BE2C (cell line): Measurements from ENCODE around the gene ADGRG2.

ENCODE experiments used
- DNase-seq: peaks from one replicate; pipeline ENCODE4 v3.0.0-alpha.2; 2020
- H3K27me3 ChIP-seq: fragments of 250-450 bp; sonication (Bioruptor Pico); 2 replicates; pipeline ENCODE4 v1.5.1; 2020; ENCODE audit warnings: mild to moderate bottlenecking
- H3K36me3 ChIP-seq: fragments of 250-450 bp; sonication (Bioruptor Pico); 2 replicates; pipeline ENCODE4 v1.5.1; 2020; ENCODE audit warnings: mild to moderate bottlenecking
- H3K4me1 ChIP-seq: fragments of 250-450 bp; sonication (Bioruptor Pico); 2 replicates; pipeline ENCODE4 v1.5.1; 2020
- H3K4me3 ChIP-seq: 2 replicates; pipeline ENCODE4 v1.5.1; 2011; ENCODE audit warnings: low read depth, low read length
- H3K9me3 ChIP-seq: fragments of 250-450 bp; sonication (Bioruptor Pico); 2 replicates; pipeline ENCODE4 v1.5.1; 2020
- TF ChIP-seq, protein P1 (sequence below): IDR thresholded peaks from 2 replicates; pipeline ENCODE4 v1.5.1; 2012; ENCODE audit warnings: mild to moderate bottlenecking, low read depth, low read length

Gene ADGRG2

GRCh38 chrX:18955676-18956075, 166.6 kb downstream of the ADGRG2 start:
- Histone ChIP-seq H3K4me3 (no peak overlapping the region), H3K27me3 (no peaks in the 10 kb centered on the region), H3K9me3 (no peaks in the 10 kb centered on the region), H3K36me3 (no peaks in the 10 kb centered on the region), H3K4me1 (no peaks in the 10 kb centered on the region)
- TF ChIP-seq, protein P1, sequence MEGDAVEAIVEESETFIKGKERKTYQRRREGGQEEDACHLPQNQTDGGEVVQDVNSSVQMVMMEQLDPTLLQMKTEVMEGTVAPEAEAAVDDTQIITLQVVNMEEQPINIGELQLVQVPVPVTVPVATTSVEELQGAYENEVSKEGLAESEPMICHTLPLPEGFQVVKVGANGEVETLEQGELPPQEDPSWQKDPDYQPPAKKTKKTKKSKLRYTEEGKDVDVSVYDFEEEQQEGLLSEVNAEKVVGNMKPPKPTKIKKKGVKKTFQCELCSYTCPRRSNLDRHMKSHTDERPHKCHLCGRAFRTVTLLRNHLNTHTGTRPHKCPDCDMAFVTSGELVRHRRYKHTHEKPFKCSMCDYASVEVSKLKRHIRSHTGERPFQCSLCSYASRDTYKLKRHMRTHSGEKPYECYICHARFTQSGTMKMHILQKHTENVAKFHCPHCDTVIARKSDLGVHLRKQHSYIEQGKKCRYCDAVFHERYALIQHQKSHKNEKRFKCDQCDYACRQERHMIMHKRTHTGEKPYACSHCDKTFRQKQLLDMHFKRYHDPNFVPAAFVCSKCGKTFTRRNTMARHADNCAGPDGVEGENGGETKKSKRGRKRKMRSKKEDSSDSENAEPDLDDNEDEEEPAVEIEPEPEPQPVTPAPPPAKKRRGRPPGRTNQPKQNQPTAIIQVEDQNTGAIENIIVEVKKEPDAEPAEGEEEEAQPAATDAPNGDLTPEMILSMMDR = no peak
- DNase-seq = no peak

GRCh38 chrX:18951032-18951431, 171.2 kb downstream of the ADGRG2 start:
- Histone ChIP-seq H3K36me3 (no peaks in the 10 kb centered on the region), H3K27me3 (no peaks in the 10 kb centered on the region), H3K4me3 (no peak overlapping the region), H3K9me3 (no peaks in the 10 kb centered on the region), H3K4me1 (no peaks in the 10 kb centered on the region)
- DNase-seq = no peak
- TF ChIP-seq, protein P1 = no peak

DNA sequence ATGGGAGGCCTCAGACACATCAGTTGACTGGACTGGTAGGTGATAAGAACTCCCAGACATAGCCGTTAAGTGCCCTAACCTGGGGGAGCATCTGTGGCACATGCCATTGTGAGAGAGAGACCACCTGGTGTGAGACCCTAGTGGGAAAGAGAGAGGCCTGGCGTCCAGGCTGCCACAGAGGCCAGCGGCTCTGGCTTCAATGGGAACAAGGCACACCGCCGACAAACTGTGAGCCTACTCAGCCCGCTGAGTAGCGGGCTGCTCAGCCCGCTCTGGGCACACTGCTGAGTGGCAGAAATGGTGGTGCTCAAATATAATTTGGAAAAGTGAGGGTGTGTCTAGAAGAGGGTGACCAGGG, 172.3 kb downstream of the ADGRG2 start:
- TF ChIP-seq, protein P1 = no peak
- H3K4me1 ChIP-seq = no peaks in the 10 kb centered on the region
- no peaks in the 10 kb centered on the region for H3K27me3 ChIP-seq
- no peak overlapping the region for H3K4me3 ChIP-seq
- no peaks in the 10 kb centered on the region for H3K36me3 ChIP-seq
- H3K9me3 ChIP-seq = no peaks in the 10 kb centered on the region
- no peak for DNase-seq

DNA sequence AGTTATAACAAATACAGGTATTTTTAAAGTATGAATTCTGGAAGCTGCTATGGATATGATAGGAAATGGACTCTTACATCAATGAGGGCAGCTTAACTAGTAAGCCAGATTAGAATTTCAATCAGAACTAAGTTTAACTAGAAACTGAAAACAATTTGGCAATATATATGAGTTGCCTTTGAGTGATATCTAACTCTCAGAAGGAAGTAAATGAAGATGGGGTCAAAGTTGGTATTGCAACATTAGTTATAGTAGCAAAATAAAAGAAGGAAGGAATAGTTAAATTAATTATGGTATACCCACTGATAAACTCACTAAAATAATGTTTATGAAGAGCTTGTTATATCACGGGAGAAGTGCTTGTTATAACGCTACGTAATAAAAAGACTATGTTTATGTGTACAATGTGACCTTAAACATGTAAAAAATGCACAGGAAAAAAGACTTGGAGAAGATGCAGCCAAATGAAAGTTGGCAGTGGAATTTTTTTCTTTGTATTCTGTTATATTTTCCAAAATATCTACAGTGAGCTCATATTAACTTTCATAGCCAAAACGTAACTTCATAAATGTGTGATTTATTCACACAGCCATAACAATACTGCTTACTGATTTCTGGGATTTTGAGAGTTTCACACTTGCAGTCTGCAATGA, 172.9 kb downstream of the ADGRG2 start:
- Histone ChIP-seq H3K9me3 (no peaks in the 10 kb centered on the region), H3K27me3 (no peaks in the 10 kb centered on the region), H3K36me3 (no peaks in the 10 kb centered on the region), H3K4me1 (no peaks in the 10 kb centered on the region), H3K4me3 (no peak overlapping the region)
- no peak for DNase-seq
- TF ChIP-seq, protein P1 = no peak

- no peaks in the 10 kb centered on the region for H3K27me3 ChIP-seq
- TF ChIP-seq, protein P1 = no peak
- DNase-seq = no peak
- no peak overlapping the region for H3K4me3 ChIP-seq
- H3K36me3 ChIP-seq = no peaks in the 10 kb centered on the region
- H3K4me1 ChIP-seq = no peaks in the 10 kb centered on the region
- no peaks in the 10 kb centered on the region for H3K9me3 ChIP-seq
Measured at GRCh38 chrX:18946611-18947010, 175.7 kb downstream of the ADGRG2 start.

DNA sequence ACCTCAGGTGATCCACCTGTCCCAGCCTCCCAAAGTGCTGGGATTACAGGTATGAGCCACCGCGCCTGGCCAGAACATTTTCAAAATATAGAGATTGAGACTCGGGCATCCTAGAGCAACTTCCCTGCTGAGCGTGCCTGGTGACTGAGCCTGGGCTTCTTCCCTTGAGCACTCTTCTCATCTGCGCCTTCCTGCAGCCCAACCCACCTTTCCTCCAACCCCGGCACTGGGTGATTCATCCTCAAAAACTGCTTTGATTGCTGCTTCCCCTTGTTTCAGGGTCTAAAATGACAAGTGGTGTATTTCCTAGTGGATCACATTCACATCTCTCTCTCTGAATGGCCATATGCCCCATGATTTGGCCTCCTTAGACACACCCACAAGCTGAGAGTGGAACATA, 176.1 kb downstream of the ADGRG2 start:
- DNase-seq = no peak
- H3K36me3 ChIP-seq = no peaks in the 10 kb centered on the region
- no peak overlapping the region for H3K4me3 ChIP-seq
- TF ChIP-seq, protein P1 = no peak
- H3K4me1 ChIP-seq = no peaks in the 10 kb centered on the region
- no peaks in the 10 kb centered on the region for H3K9me3 ChIP-seq
- no peaks in the 10 kb centered on the region for H3K27me3 ChIP-seq
